SH-SY5Y (cell line): ENCODE measurements around the gene CEP78.

Experiments
- GATA2 ChIP-seq: IDR thresholded peaks from 2 replicates; pipeline ENCODE4 v1.6.1; 2011; ENCODE audit warnings: mild to moderate bottlenecking, low read depth, low read length
- GATA3 ChIP-seq: IDR thresholded peaks from 2 replicates; pipeline ENCODE4 v1.6.1; 2011; ENCODE audit warnings: low read depth, mild to moderate bottlenecking, low read length, moderate library complexity

GRCh38 chr9:78196258-78196657, 39.6 kb upstream of the CEP78 start:
- no peak for TF ChIP-seq GATA2
- no peak for TF ChIP-seq GATA3
